Measurements from ENCODE around the gene KRAS. TPM values are rescaled to one million over a fixed set of nuclear protein-coding genes. Genes with fewer than 3 reads are reported as not detected.
"Not testable (repeated sequence)": the region's sequence is repeated elsewhere in the genome, so short reads cannot be mapped to it uniquely, and the experiment has no call there.

Gene KRAS
- 43.3 and 45.8 TPM in 2 replicates for total RNA-seq

DNA sequence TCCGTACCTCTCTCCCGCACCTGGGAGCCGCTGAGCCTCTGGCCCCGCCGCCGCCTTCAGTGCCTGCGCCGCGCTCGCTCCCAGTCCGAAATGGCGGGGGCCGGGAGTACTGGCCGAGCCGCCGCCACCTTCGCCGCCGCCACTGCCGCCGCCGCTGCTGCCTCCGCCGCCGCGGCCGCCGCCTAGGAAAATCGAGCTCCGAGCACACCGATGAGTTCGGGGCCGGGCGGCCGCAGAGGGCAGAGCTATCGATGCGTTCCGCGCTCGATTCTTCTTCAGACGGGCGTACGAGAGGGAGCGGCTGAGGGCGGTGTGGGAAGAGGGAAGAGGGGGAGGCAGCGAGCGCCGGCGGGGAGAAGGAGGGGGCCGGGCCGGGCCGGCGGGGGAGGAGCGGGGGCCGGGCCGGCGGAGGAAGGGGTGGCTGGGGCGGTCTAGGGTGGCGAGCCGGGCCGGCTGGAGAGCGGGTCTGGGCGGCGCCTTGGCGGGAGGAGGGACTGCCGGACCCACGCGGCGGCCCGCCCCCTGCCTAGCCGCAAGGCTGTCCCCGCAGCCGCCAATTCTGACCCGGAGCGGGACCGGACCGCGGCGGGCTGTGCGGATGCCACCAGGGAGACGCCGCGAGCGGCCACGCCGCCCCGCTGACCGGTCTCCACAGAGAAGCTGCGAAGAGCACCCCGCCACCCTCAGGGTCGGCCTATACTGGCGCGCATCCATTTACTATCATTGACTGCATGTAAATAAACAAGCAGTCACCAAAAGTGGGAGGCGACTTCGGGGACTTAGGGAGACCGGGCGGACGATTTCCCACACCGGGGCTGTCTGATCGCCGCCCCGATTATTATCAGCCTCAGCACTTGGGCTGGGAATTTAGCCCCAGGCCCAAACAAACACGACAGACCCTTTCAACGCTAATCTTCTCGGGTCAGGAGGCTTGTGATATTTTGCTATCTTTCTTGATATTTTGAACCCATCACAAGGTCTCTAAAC is at the start of gene KRAS:
TSS of gene KRAS (minus strand) at position 186 of the 987 bp plus-strand sequence.
- H3K27me3 Mint-ChIP-seq, result no peaks in the 10 kb centered on the region
- TF ChIP-seq, protein P1, sequence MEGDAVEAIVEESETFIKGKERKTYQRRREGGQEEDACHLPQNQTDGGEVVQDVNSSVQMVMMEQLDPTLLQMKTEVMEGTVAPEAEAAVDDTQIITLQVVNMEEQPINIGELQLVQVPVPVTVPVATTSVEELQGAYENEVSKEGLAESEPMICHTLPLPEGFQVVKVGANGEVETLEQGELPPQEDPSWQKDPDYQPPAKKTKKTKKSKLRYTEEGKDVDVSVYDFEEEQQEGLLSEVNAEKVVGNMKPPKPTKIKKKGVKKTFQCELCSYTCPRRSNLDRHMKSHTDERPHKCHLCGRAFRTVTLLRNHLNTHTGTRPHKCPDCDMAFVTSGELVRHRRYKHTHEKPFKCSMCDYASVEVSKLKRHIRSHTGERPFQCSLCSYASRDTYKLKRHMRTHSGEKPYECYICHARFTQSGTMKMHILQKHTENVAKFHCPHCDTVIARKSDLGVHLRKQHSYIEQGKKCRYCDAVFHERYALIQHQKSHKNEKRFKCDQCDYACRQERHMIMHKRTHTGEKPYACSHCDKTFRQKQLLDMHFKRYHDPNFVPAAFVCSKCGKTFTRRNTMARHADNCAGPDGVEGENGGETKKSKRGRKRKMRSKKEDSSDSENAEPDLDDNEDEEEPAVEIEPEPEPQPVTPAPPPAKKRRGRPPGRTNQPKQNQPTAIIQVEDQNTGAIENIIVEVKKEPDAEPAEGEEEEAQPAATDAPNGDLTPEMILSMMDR (IDR thresholded peaks at IDR 0.05), result no peak
- intact Hi-C loops (cut with micrococcal nuclease), result loop anchor here (1.0 to 5.0 kb wide), 12 partner anchors 8 to 1581 kb away; partner anchors contain the start of genes DNAI7, ETFRF1 and ITPR2
- ATAC-seq (ENCODE audit: low read depth), result peak; percentile 85
- DNase-seq, result peak; percentile 88
- H3K4me3 Mint-ChIP-seq, result peak within 1 kb of the TSS; percentile 95
- H3K27ac Mint-ChIP-seq, result peak within 1 kb of the TSS; percentile 95
- no peaks in the 10 kb centered on the region for H3K9me3 Mint-ChIP-seq
- H3K4me1 Mint-ChIP-seq, result peaks cover 48% of the 10 kb centered on the region
- CTCF ChIA-PET, result interaction anchor here (1.0 kb wide), 1 partner anchor 10 kb away, joined by 4 read pairs; no protein-coding TSS in a partner anchor
- POLR2A ChIA-PET, result interaction anchor here (0.5 to 3.2 kb wide), 16 partner anchors 10 to 989 kb away, joined by 3 to 29 read pairs (median 4); partner anchors contain the start of genes DNAI7 and ETFRF1
- H3K36me3 Mint-ChIP-seq (ENCODE audit: low read depth), result peaks cover 18% of the 10 kb centered on the region

DNA sequence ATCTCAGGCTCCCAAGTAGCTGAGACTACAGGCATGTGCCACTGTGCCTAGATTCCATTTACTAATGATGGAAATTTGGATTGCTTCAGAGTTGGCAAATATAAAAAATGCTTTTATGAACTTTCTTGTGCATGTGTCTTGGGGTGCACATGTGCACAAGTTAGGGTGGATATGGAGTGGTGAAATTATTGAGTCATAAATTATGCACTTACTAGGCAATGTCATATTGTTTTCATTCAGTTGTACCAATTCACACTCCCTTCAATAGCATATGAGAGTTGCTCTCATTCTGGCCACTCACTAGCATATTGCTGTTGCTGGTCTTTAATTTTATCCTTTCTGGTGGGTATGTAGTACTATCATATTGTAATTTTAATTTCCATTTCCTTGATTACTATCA is 45.7 kb upstream of the KRAS start:
- Mint-ChIP-seq H3K27ac (no peak overlapping the region), H3K27me3 (no peaks in the 10 kb centered on the region), H3K4me3 (no peak overlapping the region), H3K36me3 (ENCODE audit: low read depth) (no peaks in the 10 kb centered on the region), H3K4me1 (peaks cover 4% of the 10 kb centered on the region), H3K9me3 (no peaks in the 10 kb centered on the region)
- TF ChIP-seq, protein P1 (IDR thresholded peaks at IDR 0.05), result no peak
- no peak for DNase-seq
- ATAC-seq (ENCODE audit: low read depth), result no peak
- ChIA-PET POLR2A (no interaction called here), CTCF (no interaction called here)
- intact Hi-C loops (cut with micrococcal nuclease), result no loop called here

DNA sequence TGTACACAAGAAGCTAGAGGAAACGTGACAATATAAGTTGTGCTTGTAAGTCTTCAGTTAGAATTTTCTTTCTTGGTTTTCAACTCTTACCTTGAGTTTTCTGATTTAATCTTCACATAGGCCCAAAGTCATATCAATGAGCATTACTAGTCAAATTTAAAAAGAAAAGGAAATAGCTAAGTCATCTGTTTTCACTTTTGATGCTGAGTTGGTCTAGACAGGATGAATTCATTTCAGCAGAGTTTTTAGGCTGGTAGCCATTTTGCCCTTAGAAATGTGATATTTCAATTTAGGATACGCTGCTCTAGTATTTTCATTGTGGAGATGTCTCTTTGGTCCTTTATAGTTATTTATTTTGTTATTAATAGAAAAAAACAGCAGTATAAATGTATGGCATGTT is 44.6 kb upstream of the KRAS start:
- no peak for DNase-seq
- TF ChIP-seq, protein P1 (IDR thresholded peaks at IDR 0.05), result no peak
- Mint-ChIP-seq H3K9me3 (no peaks in the 10 kb centered on the region), H3K27me3 (no peaks in the 10 kb centered on the region), H3K36me3 (ENCODE audit: low read depth) (no peaks in the 10 kb centered on the region), H3K4me1 (peaks cover 4% of the 10 kb centered on the region), H3K27ac (no peak overlapping the region), H3K4me3 (no peak overlapping the region)
- intact Hi-C loops (cut with micrococcal nuclease), result no loop called here
- ATAC-seq (ENCODE audit: low read depth), result no peak
- ChIA-PET POLR2A (no interaction called here), CTCF (no interaction called here)

DNA sequence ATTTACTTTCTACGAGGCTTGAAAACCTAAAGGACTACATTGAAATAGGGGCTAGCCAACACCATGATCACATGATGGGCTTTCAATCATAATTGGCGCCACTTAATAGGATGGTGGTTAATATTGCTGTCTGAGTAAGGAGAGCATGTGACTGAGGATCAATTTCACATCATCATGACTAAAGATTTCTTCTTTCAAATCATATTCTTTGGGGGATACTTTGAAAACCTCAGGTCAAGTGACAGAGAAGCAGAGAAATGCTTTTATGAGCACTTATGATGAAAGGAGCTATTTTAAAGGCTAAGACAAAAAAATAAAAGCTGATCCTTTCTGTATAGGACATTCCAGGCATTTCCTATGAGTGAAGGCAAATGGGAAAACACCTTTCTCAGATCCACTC is 42.9 kb upstream of the KRAS start:
- Mint-ChIP-seq H3K27me3 (no peaks in the 10 kb centered on the region), H3K9me3 (peaks cover 13% of the 10 kb centered on the region), H3K27ac (no peak overlapping the region), H3K4me3 (no peak overlapping the region), H3K36me3 (ENCODE audit: low read depth) (no peaks in the 10 kb centered on the region), H3K4me1 (peaks cover 4% of the 10 kb centered on the region)
- POLR2A ChIA-PET, result interaction anchor here (0.6 kb wide), 1 partner anchor 9 kb away, joined by 4 read pairs; no protein-coding TSS in a partner anchor
- CTCF ChIA-PET, result no interaction called here
- no peak for ATAC-seq (ENCODE audit: low read depth)
- TF ChIP-seq, protein P1 (IDR thresholded peaks at IDR 0.05), result no peak
- intact Hi-C loops (cut with micrococcal nuclease), result loop anchor here (5.0 kb wide), 1 partner anchor 34 kb away; no protein-coding TSS in a partner anchor
- no peak for DNase-seq

DNA sequence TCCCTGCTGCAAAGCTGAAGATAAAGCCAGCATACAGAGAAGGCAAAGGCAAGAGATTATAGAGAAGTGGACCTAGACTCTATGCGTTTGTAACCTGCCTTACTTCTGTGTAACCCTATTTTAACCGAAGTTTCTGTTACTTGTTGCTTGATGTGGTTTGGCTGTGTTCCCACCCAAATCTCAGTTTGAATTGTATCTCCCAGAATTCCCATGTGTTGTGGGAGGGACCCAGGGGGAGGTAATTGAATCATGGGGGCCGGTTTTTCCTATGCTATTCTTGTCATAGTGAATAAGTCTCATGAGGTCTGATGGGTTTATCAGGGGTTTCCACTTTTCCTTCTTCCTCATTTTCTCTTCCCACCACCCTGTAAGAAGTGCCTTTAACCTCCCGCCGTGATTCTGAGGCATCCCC is 42.1 kb upstream of the KRAS start:
- H3K27ac Mint-ChIP-seq; DNase-seq; H3K27me3 Mint-ChIP-seq; CTCF ChIA-PET; H3K4me1 Mint-ChIP-seq; ATAC-seq (ENCODE audit: low read depth); H3K36me3 Mint-ChIP-seq (ENCODE audit: low read depth); H3K4me3 Mint-ChIP-seq; POLR2A ChIA-PET: not testable (repeated sequence)
- intact Hi-C loops (cut with micrococcal nuclease), result loop anchor here (5.0 kb wide), 1 partner anchor 34 kb away; no protein-coding TSS in a partner anchor
- H3K9me3 Mint-ChIP-seq, result peaks cover 13% of the 10 kb centered on the region
